ENCODE measurements around the gene BICD2.

DNA sequence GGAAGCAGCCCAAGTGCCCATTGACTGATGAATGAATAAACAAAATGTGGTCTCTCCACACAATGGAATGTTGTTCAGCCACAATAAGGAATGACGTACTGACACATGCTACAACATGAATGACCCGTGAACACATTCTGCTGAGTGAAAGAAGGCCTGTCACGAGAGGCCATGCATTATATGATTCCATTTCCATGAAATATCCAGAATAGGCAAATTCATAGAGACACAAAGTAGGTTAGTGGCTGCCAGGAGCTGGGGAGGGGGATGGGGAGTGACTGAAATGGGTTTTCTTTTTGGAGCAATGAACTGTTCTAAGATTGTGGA lies 41.4 kb downstream of the BICD2 start:
- no peak for TF ChIP-seq POLR2A (IDR thresholded peaks at IDR 0.05)
- no peak for TF ChIP-seq CTCF (IDR thresholded peaks at IDR 0.05)

All from suprapubic skin (tissue), 3 donors.